Measurements from ENCODE around the gene TBC1D22A.

Gene TBC1D22A

DNA sequence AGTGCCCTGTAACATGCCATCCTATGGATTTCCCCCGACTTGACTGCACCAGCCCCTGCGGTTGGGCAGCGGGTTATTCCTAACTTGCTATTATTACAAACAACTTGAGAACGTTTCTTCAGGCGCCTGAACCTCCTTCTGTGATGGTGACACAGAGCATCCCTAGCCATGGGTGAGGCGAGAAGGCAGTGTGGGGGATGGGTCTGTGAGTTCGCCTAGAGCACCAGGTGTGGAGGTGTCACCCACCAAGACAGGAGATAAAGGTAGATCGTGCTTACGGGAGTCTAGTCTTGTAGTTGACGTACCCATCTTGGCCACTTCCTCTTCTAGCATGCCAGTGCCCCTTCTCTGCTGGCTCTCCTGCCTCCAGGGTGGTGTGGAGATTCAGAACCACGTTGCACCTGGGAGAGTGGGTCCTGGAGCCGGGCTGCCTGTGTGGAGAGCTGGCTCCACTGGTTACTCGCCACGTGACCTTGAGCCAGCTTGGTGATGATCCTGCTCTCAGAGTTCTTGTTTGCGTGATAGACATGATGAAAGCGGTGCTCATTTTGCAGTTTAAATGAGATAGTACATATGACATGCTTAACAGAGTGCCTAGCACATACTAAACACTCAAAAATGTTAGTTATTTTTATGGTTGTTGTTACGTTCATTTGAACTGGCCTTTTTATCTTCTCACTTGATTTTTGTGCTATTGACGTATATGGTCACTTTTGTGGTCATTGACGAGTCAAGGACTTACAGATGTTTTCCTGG is 37.8 kb downstream of the TBC1D22A start:
- DNase-seq (ENCODE audit: low read depth), result no peak
- TF ChIP-seq, protein P1, sequence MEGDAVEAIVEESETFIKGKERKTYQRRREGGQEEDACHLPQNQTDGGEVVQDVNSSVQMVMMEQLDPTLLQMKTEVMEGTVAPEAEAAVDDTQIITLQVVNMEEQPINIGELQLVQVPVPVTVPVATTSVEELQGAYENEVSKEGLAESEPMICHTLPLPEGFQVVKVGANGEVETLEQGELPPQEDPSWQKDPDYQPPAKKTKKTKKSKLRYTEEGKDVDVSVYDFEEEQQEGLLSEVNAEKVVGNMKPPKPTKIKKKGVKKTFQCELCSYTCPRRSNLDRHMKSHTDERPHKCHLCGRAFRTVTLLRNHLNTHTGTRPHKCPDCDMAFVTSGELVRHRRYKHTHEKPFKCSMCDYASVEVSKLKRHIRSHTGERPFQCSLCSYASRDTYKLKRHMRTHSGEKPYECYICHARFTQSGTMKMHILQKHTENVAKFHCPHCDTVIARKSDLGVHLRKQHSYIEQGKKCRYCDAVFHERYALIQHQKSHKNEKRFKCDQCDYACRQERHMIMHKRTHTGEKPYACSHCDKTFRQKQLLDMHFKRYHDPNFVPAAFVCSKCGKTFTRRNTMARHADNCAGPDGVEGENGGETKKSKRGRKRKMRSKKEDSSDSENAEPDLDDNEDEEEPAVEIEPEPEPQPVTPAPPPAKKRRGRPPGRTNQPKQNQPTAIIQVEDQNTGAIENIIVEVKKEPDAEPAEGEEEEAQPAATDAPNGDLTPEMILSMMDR (IDR thresholded peaks at IDR 0.05; ENCODE audit: low read length, missing control alignments), result no peak
- no peak overlapping the region for H3K4me3 ChIP-seq (replicated peaks; ENCODE audit: low read depth, low read length)

DNA sequence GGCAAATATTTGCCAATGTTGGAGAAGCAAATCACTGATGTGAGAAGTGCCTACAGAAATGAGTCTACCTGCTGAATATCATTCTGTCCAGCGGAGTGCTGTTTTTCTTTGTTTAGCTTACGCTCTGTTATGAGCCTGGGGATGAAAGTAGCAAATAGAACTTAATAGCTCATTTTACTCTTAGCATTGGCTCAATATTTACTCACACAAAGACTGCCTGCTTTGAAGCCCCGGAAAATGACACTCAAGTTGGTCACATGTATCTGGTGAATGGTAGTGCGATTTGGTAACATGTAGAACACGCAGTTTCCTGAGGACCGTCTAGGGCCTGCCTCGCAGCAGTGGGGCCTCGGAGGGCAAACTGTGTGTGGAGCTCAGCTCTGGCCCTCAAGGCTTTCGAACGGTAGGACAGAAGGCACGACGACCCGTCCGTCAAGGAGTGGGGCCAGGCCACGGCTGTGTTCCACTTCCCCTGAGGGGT is 38.9 kb downstream of the TBC1D22A start:
- TF ChIP-seq, protein P1 (IDR thresholded peaks at IDR 0.05; ENCODE audit: low read length, missing control alignments), result no peak
- no peak for DNase-seq (ENCODE audit: low read depth)
- H3K4me3 ChIP-seq (replicated peaks; ENCODE audit: low read depth, low read length), result no peak overlapping the region

DNA sequence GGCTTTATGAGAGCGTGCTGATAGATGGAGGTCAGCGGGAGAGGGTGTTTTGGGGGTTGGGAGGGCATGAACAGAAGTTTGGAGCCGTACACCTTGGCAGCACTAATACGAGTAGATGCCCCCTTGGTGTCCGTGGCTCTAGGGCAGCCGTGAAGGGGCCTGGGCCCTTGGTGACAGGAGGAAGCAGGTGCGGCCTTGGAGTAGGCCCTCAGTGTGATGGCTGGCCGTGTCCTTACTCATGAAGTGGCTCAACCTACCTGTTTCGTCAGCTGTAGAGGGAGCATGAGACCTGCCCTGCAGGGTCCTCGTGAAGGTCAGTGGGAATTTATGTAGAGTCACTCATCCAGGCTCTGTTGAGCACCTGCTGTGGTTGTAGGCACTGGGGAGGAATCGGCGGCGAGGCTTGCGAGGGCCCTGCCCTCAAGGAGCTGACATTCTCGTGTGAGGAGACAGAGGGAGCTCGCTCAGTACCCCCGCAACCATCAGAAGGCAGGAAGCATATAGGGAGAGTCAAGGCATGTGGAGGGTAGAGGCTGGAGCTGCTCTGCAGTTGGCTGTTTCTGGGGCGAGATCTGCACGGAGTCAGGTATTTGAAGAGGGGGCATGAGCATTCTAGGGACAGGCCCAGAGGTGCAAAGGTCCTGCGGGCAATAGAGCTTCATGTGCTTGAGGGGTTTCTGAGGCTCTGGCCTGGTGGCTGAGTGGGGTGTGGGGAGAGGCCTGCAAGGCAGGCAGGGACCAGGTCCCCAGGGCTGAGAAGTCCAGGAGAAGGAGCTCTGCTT is 39.6 kb downstream of the TBC1D22A start:
- DNase-seq (ENCODE audit: low read depth), result no peak

DNA sequence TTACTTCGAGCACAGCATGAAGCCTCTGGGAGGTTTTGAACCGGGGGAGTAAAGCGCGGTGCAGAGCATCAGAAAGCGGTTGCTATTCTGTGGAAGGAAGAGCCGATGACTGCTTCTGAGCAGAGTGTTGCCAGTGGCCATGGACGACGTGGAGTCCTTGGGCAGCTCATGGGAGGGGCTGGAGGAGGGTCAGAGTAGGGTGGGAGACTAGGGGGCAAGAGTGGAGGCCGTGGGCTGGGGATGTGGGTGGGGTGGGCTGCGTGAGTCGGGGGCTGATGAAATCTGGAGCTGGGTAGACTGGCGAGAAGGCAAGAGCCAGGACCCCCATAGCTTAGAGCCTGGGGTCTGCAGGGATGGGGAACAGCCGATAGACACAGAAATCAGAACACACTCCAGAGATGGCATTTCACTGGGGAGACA is 40.2 kb downstream of the TBC1D22A start:
- no peak for DNase-seq (ENCODE audit: low read depth)
- TF ChIP-seq, protein P1 (IDR thresholded peaks at IDR 0.05; ENCODE audit: low read length, missing control alignments), result no peak
- no peak overlapping the region for H3K4me3 ChIP-seq (replicated peaks; ENCODE audit: low read depth, low read length)

More for the DNA sequence above, 39.6 kb downstream of the TBC1D22A start:
- TF ChIP-seq, protein P1 (IDR thresholded peaks at IDR 0.05; ENCODE audit: low read length, missing control alignments), result no peak
- no peak overlapping the region for H3K4me3 ChIP-seq (replicated peaks; ENCODE audit: low read depth, low read length)

DNA sequence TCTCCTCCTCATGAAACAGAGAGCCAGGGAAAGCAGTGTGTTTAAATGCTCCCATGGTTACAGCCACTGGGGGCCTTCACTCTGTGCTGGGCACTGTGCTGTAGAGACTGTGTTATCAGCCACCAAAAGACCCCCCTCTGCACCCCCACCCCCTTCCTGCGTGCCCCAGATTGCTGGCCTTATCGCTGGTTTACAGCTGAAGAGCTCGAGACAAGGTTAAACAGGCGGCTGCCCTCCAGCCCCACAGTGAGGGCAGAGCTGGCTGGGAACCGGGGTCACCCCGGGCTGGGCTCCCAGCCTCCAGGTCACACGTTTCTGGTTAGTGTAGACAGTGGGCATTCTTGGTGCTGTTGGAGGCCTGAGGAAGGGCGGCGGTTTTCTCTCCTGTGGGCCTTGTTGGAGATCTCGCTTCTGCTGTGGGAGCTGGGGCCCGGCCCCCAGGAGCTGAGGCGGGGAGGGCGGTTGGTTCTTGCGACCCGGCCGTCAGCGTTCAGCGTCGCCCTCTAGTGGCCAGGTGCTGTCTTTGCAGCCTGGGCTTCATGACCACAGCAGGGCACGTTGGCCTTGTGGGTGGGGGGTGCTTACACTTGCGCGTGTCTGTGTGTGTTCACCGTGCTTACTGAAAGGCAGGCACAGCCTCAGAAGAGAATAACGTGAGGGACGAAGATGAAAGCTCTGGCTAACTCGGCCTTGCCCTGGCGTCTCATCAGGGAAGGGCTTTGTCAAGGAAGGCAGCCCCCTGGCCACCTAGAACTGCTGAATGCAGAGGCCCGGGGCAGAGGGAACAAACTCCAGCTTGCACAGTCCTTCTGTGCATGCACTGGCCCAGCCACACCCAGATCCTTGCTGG is 40.8 kb downstream of the TBC1D22A start:
- H3K4me3 ChIP-seq (replicated peaks; ENCODE audit: low read depth, low read length), result no peak overlapping the region
- TF ChIP-seq, protein P1 (IDR thresholded peaks at IDR 0.05; ENCODE audit: low read length, missing control alignments), result peak; percentile 86
- peak; percentile 38 for DNase-seq (ENCODE audit: low read depth)

DNA sequence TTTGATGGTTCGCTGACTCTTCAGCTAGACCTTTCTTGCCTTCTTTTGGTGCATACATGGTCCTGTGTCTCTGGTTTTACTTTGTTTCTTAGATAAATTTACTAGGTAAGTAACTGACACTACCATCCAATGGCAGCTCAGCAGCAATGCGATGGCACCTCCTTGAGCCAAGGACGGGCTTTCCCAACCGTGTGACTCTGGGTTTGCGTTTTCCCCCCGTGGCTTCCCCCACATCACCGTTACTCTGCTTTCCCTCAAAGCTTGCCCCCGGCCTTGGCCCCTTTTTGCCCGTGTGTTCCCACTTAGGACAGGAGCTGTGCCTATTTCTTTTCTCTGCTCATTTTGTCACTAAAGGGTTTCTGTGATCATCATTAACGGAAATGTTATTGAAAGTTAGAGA is 41.5 kb downstream of the TBC1D22A start:
- H3K4me3 ChIP-seq (replicated peaks; ENCODE audit: low read depth, low read length), result no peak overlapping the region
- TF ChIP-seq, protein P1 (IDR thresholded peaks at IDR 0.05; ENCODE audit: low read length, missing control alignments), result no peak
- no peak for DNase-seq (ENCODE audit: low read depth)
